A549 (cell line): Measurements from ENCODE around the gene SLC41A1. TPM values are rescaled to one million over a fixed set of nuclear protein-coding genes. Genes with fewer than 3 reads are reported as not detected.

Experiments
- ATAC-seq, 2 experiments: fragments of 200-7000 bp in 1 of 2; fragments of >200 bp in 1 of 2; cut with Nextera tagmentation in 1 of 2; cut with Tn5 transposase in 1 of 2; 3 replicates each; pipeline versions ENCODE4 v1.8.0 to v1.9.1; 2018 to 2020; ENCODE audit warnings: mild to moderate bottlenecking in 1 of 2, moderate library complexity in 1 of 2
- CTCF ChIA-PET: fragments of 300-600 bp; sonication (Branson Sonifier 250); formaldehyde crosslinking; extraction: SDS; loops from one replicate; lab custom pipeline; 2021; ENCODE audit warnings: antibody characterized with exemption, inconsistent platforms; lab: Yijun Ruan, JAX
- POLR2A ChIA-PET: fragments of 350-600 bp; formaldehyde crosslinking; extraction: SDS; loops from one replicate; lab custom pipeline; 2021; ENCODE audit warnings: antibody characterized with exemption, inconsistent platforms; lab: Yijun Ruan, JAX
- DNase-seq, 2 experiments: peaks; one replicate each; pipeline versions ENCODE4 v3.0.0 to v3.0.0-alpha.2; 2011 to 2016; ENCODE audit warnings: low read depth in 1 of 2, low spot score in 1 of 2
- FAIRE-seq: peaks from 2 replicates; lab custom pipeline; 2011; peaks lifted over from hg19 to GRCh38; lab: Jason Lieb, UNC
- H3K27ac ChIP-seq, 2 experiments: fragments of >200 bp; sonication (Bioruptor Twin); formaldehyde crosslinking; 3 replicates each; pipeline ENCODE4 v1.5.1; 2016 to 2017
- H3K4me1 ChIP-seq: fragments of >200 bp; sonication (Bioruptor Twin); formaldehyde crosslinking; 3 replicates; pipeline ENCODE4 v1.6.1; 2016
- H3K4me2 ChIP-seq: fragments of >200 bp; sonication (Bioruptor Twin); formaldehyde crosslinking; 3 replicates; pipeline ENCODE4 v1.6.1; 2016
- H3K4me3 ChIP-seq: fragments of >200 bp; sonication (Bioruptor Twin); formaldehyde crosslinking; 3 replicates; pipeline ENCODE4 v1.5.1; 2016
- H3K9me3 ChIP-seq: fragments of >200 bp; sonication (Bioruptor Twin); formaldehyde crosslinking; 3 replicates; pipeline ENCODE4 v1.6.1; 2016
- CBX2 ChIP-seq: fragments of 200-600 bp; sonication (generic); IDR thresholded peaks from 2 replicates; pipeline ENCODE4 v1.6.1; 2016; ENCODE audit warnings: low read depth, mild to moderate bottlenecking, borderline replicate concordance
- CEBPB ChIP-seq, 2 experiments: fragments of >200 bp in 1 of 2; sonication (Bioruptor Twin) in 1 of 2; formaldehyde crosslinking in 1 of 2; IDR thresholded peaks; 2 replicates each; pipeline ENCODE4 v1.6.1; 2012 to 2016
- ESRRA ChIP-seq: fragments of 150-350 bp; IDR thresholded peaks from 2 replicates; pipeline ENCODE4 v1.6.1; 2014; ENCODE audit warnings: mild to moderate bottlenecking, low read length, borderline replicate concordance
- FOSL2 ChIP-seq, 2 experiments: fragments of 450-650 bp in 1 of 2; fragments of >200 bp in 1 of 2; sonication (Bioruptor Twin) in 1 of 2; formaldehyde crosslinking; IDR thresholded peaks; 2 replicates each; pipeline versions ENCODE4 v1.5.0 to v1.6.1; 2016 to 2020; ENCODE audit warnings: mild to moderate bottlenecking in 1 of 2, moderate library complexity in 1 of 2
- FOXS1 ChIP-seq: fragments of 250-450 bp; sonication (Bioruptor Pico); IDR thresholded peaks from 2 replicates; pipeline ENCODE4 v1.5.0; 2020; ENCODE audit warnings: mild to moderate bottlenecking, moderate library complexity
- KDM5A ChIP-seq: fragments of 200-600 bp; sonication (generic); IDR thresholded peaks from 2 replicates; pipeline ENCODE4 v1.6.1; 2016; ENCODE audit warnings: antibody characterized with exemption, mild to moderate bottlenecking
- RAD21 ChIP-seq, 2 experiments: fragments of >200 bp in 1 of 2; sonication (Bioruptor Twin) in 1 of 2; formaldehyde crosslinking in 1 of 2; IDR thresholded peaks in 1 of 2; conservative IDR thresholded peaks in 1 of 2; 2 replicates in 1 of 2; 3 replicates in 1 of 2; pipeline ENCODE4 v1.6.1; 2012 to 2018; ENCODE audit warnings: inconsistent platforms in 1 of 2
- RFX5 ChIP-seq: fragments of 450-650 bp; IDR thresholded peaks from 2 replicates; pipeline ENCODE4 v1.7.1; 2014; ENCODE audit warnings: antibody characterized with exemption, mild to moderate bottlenecking, moderate library complexity
- RNF2 ChIP-seq: fragments of 200-600 bp; sonication (generic); IDR thresholded peaks from 2 replicates; pipeline ENCODE4 v1.6.1; 2016; ENCODE audit warnings: low read depth, mild to moderate bottlenecking, antibody characterized with exemption, moderate library complexity, borderline replicate concordance
- SMC3 ChIP-seq: fragments of >200 bp; sonication (Bioruptor Twin); formaldehyde crosslinking; IDR thresholded peaks from 3 replicates; pipeline ENCODE4 v1.6.1; 2018; ENCODE audit warnings: inconsistent platforms
- TFCP2L1 ChIP-seq: fragments of 250-450 bp; sonication (Bioruptor Pico); IDR thresholded peaks from 2 replicates; pipeline ENCODE4 v1.5.0; 2021; ENCODE audit warnings: mild to moderate bottlenecking
- TP53 ChIP-seq: fragments of 250-450 bp; sonication (Bioruptor Pico); IDR thresholded peaks from 2 replicates; pipeline ENCODE4 v1.5.0; 2021; ENCODE audit warnings: mild to moderate bottlenecking, moderate library complexity
- ZC3H11A ChIP-seq: fragments of 450-650 bp; IDR thresholded peaks from 2 replicates; pipeline ENCODE4 v1.6.1; 2014; ENCODE audit warnings: antibody characterized with exemption, mild to moderate bottlenecking
- ZFP36 ChIP-seq: fragments of 450-650 bp; IDR thresholded peaks from 2 replicates; pipeline ENCODE4 v1.6.1; 2014; ENCODE audit warnings: borderline replicate concordance; ENCODE audit not compliant: partially characterized antibody
- ZNF302 ChIP-seq: fragments of 250-450 bp; sonication (Bioruptor Pico); IDR thresholded peaks from 2 replicates; pipeline ENCODE4 v1.9.0; 2021; ENCODE audit warnings: inconsistent platforms, mild to moderate bottlenecking, moderate library complexity
- WGBS: methylation state at CpG from one replicate; pipeline ENCODE4 v1.1.6; 2017; ENCODE audit errors: missing lambda C conversion rate; 5-methylcytosine and 5-hydroxymethylcytosine counted together
- polyA plus RNA-seq, 4 experiments: library from polyadenylated mRNA; depleted of rRNA in 3 of 4; stranded (reverse); fragments of >200 nt; fragmentation: RNase III in 1 of 4; extraction: RNeasy Plus Mini Kit Qiagen cat#74134 plus additional on column Dnase treatment in 1 of 4; gene quantifications; 2 replicates in 3 of 4; 3 replicates in 1 of 4; pipeline ENCODE4 v1.2.3, GENCODE V29; 2011 to 2017
- TF ChIP-seq, protein P1 (sequence below): fragments of 250-450 bp; sonication (Bioruptor Pico); IDR thresholded peaks from 2 replicates; pipeline ENCODE4 v1.5.0; 2020; ENCODE audit warnings: low read depth, mild to moderate bottlenecking, moderate library complexity
- TF ChIP-seq, protein P2 (sequence below): fragments of 200-600 bp; sonication (generic); IDR thresholded peaks from 2 replicates; pipeline ENCODE4 v1.6.1; 2016; ENCODE audit warnings: antibody characterized with exemption, mild to moderate bottlenecking, moderate library complexity
- TF ChIP-seq, protein P3 (sequence below): fragments of 450-650 bp; IDR thresholded peaks from 2 replicates; pipeline ENCODE4 v1.6.1; 2014; ENCODE audit warnings: antibody characterized with exemption
- TF ChIP-seq, protein P4 (sequence below): fragments of >200 bp; sonication (Bioruptor Twin); formaldehyde crosslinking; IDR thresholded peaks from 2 replicates; pipeline ENCODE4 v1.6.1; 2016
- TF ChIP-seq, protein P5 (sequence below): fragments of >200 bp; sonication (Bioruptor Twin); formaldehyde crosslinking; IDR thresholded peaks from 3 replicates; pipeline ENCODE4 v1.5.1; 2016

SLC41A1 gene
- polyA plus RNA-seq, 2 of the 4 experiments (the other 2 are of a cell fraction): 25.6 to 26.0 TPM

DNA sequence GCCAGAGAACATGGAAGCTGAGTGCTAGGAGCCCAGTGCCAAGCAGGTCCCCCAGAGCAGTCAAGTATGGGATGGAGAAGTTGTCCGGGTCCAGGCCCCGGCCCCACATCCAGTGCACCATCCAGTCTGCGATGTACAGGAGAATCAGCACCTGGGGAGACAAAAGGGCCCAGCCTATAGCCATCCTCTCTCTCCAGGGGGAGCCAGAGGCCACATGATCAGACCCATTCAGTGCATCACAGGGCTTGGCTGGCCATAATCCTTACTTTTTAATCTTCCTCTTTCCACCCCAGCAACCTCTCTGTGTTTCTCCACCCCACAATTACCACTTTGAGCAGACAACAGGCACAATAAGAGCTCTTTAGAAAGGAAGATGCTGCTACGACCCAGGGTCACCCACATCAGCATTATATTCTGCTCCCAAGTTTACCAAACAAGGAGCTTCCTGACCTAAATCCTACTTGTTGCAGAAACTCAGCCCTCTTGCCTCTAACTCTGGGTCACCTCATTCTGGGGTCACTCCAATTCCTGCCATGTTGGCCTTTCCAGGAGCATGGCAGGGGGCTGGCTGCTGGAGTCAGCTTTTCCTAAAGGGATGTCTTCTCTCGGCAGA lies 21.3 kb downstream of the SLC41A1 start:
- 44% methylated on average over 5 of the region's 5 CpGs for WGBS
- H3K27ac ChIP-seq: no peak overlapping the region

DNA sequence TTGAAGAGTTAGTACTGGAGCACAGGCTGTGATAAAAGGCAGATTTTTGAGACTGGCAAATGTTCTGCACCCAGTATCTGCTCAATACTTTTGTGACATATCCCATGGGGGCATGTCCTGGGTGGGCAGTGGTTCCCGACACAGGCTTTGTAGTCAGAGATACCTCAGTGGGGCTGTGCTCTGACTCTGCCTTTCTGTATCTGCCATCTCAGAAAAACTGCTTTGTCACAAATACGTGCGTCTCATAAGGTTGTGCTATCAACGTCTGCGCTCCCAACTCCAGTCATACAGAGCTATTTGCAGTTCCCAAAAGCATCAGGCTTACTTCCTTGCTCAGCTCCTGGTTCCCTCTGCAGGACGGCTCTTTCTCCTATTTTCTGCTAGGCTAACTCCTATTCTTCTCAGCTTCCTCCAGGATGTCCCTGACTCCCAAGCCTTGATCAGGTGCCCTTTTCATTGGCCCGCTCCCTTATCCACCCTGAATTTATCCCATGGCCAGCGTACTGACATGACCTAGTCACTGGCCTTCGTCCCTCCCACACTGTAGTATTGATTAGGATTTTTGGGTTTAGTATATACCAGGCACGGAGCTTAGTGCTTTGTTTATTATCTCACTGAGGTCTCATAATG lies 25.6 kb downstream of the SLC41A1 start:
- no peak for ATAC-seq
- Histone ChIP-seq H3K27ac (no peak overlapping the region), H3K9me3 (no peaks in the 10 kb centered on the region), H3K4me2 (no peak overlapping the region), H3K4me1 (no peaks in the 10 kb centered on the region), H3K4me3 (no peak overlapping the region)
- TF ChIP-seq FOSL2 (IDR thresholded peaks at IDR 0.05) (no peak), FOSL2 (CRISPR knock-in tag; IDR thresholded peaks at IDR 0.05) (no peak), CEBPB (IDR thresholded peaks at IDR 0.05) (no peak), CBX2 (no peak), RNF2 (no peak), ESRRA (no peak), ZNF302 (CRISPR knock-in tag) (no peak), TFCP2L1 (CRISPR knock-in tag) (no peak), ZFP36 (no peak), ZC3H11A (no peak), TP53 (CRISPR knock-in tag) (no peak), RFX5 (no peak)
- TF ChIP-seq, protein P1, sequence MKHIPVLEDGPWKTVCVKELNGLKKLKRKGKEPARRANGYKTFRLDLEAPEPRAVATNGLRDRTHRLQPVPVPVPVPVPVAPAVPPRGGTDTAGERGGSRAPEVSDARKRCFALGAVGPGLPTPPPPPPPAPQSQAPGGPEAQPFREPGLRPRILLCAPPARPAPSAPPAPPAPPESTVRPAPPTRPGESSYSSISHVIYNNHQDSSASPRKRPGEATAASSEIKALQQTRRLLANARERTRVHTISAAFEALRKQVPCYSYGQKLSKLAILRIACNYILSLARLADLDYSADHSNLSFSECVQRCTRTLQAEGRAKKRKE (CRISPR knock-in tag): no peak
- TF ChIP-seq, protein P2, sequence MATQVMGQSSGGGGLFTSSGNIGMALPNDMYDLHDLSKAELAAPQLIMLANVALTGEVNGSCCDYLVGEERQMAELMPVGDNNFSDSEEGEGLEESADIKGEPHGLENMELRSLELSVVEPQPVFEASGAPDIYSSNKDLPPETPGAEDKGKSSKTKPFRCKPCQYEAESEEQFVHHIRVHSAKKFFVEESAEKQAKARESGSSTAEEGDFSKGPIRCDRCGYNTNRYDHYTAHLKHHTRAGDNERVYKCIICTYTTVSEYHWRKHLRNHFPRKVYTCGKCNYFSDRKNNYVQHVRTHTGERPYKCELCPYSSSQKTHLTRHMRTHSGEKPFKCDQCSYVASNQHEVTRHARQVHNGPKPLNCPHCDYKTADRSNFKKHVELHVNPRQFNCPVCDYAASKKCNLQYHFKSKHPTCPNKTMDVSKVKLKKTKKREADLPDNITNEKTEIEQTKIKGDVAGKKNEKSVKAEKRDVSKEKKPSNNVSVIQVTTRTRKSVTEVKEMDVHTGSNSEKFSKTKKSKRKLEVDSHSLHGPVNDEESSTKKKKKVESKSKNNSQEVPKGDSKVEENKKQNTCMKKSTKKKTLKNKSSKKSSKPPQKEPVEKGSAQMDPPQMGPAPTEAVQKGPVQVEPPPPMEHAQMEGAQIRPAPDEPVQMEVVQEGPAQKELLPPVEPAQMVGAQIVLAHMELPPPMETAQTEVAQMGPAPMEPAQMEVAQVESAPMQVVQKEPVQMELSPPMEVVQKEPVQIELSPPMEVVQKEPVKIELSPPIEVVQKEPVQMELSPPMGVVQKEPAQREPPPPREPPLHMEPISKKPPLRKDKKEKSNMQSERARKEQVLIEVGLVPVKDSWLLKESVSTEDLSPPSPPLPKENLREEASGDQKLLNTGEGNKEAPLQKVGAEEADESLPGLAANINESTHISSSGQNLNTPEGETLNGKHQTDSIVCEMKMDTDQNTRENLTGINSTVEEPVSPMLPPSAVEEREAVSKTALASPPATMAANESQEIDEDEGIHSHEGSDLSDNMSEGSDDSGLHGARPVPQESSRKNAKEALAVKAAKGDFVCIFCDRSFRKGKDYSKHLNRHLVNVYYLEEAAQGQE: no peak
- TF ChIP-seq, protein P3, sequence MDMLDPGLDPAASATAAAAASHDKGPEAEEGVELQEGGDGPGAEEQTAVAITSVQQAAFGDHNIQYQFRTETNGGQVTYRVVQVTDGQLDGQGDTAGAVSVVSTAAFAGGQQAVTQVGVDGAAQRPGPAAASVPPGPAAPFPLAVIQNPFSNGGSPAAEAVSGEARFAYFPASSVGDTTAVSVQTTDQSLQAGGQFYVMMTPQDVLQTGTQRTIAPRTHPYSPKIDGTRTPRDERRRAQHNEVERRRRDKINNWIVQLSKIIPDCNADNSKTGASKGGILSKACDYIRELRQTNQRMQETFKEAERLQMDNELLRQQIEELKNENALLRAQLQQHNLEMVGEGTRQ: no peak
- TF ChIP-seq, protein P4, sequence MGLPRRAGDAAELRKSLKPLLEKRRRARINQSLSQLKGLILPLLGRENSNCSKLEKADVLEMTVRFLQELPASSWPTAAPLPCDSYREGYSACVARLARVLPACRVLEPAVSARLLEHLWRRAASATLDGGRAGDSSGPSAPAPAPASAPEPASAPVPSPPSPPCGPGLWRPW: no peak
- TF ChIP-seq, protein P5, sequence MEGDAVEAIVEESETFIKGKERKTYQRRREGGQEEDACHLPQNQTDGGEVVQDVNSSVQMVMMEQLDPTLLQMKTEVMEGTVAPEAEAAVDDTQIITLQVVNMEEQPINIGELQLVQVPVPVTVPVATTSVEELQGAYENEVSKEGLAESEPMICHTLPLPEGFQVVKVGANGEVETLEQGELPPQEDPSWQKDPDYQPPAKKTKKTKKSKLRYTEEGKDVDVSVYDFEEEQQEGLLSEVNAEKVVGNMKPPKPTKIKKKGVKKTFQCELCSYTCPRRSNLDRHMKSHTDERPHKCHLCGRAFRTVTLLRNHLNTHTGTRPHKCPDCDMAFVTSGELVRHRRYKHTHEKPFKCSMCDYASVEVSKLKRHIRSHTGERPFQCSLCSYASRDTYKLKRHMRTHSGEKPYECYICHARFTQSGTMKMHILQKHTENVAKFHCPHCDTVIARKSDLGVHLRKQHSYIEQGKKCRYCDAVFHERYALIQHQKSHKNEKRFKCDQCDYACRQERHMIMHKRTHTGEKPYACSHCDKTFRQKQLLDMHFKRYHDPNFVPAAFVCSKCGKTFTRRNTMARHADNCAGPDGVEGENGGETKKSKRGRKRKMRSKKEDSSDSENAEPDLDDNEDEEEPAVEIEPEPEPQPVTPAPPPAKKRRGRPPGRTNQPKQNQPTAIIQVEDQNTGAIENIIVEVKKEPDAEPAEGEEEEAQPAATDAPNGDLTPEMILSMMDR: no peak
- ChIA-PET CTCF (interaction anchor here (1.4 to 17.3 kb wide), 5 partner anchors 76 to 195 kb away, joined by 3 to 371 read pairs (median 9); no protein-coding TSS in a partner anchor), POLR2A (no interaction called here)
- FAIRE-seq: no peak
- DNase-seq: no peak
- 89% methylated on average over 10 of the region's 10 CpGs for WGBS

More for the DNA sequence above, 21.3 kb downstream of the SLC41A1 start:
- H3K4me2 ChIP-seq: no peak overlapping the region
- CTCF ChIA-PET: interaction anchor here (0.5 to 17.3 kb wide), 68 partner anchors 8 to 346 kb away, joined by 3 to 371 read pairs (median 5); partner anchors contain the start of genes RAB29, SLC26A9 and SLC41A1
- POLR2A ChIA-PET: interaction anchor here (0.6 to 1.1 kb wide), 2 partner anchors 52 to 185 kb away, joined by 3 read pairs; no protein-coding TSS in a partner anchor
- peak; percentile 96 to 99 for ATAC-seq
- H3K4me3 ChIP-seq: no peak overlapping the region
- H3K4me1 ChIP-seq: no peaks in the 10 kb centered on the region
- peak; percentile 49 to 83 for DNase-seq
- TF ChIP-seq ZC3H11A: no peak
- TF ChIP-seq FOXS1 (CRISPR knock-in tag): no peak
- peak; percentile 87 for TF ChIP-seq SMC3
- TF ChIP-seq KDM5A: no peak
- TF ChIP-seq, protein P5: peak; percentile 90
- peak; percentile 95 to 98 for TF ChIP-seq RAD21 (conservative IDR thresholded peaks at IDR 0.05 in 1 of 2, IDR thresholded peaks at IDR 0.05 in 1 of 2)
- no peak for FAIRE-seq
- H3K9me3 ChIP-seq: no peaks in the 10 kb centered on the region
